Kidney (tissue), 14 donors: ENCODE data around the gene GLS. TPM values are rescaled to one million over a fixed set of nuclear protein-coding genes. Genes with fewer than 3 reads are reported as not detected.
"Not testable (repeated sequence)": the region's sequence is repeated elsewhere in the genome, so short reads cannot be mapped to it uniquely, and the experiment has no call there.

Experiments used
- DNase-seq, 5 donors: peaks; one replicate each; pipeline ENCODE4 v3.0.0-alpha.2; 2013 to 2020
- FAIRE-seq: peaks from 2 replicates; lab custom pipeline; 2012; peaks lifted over from hg19 to GRCh38; lab: Jason Lieb, UNC
- H3K27ac ChIP-seq, 2 donors: one replicate each; pipeline ENCODE4 v1.7.0; 2013; ENCODE audit warnings: low read depth in 2 of 2, low read length in 2 of 2, inconsistent platforms in 1 of 2
- H3K27me3 ChIP-seq: one replicate; pipeline ENCODE4 v1.7.1; 2013; ENCODE audit warnings: low read length, inconsistent platforms; ENCODE audit not compliant: control insufficient read depth, insufficient read depth
- H3K36me3 ChIP-seq, 3 donors: one replicate each; pipeline versions ENCODE4 v1.7.0 to v1.7.1; 2013; ENCODE audit warnings: low read length in 3 of 3, control low read depth in 1 of 3, inconsistent platforms in 1 of 3; ENCODE audit not compliant: insufficient read depth in 3 of 3, control insufficient read depth in 2 of 3
- H3K4me1 ChIP-seq, 3 donors: one replicate each; pipeline versions ENCODE4 v1.7.0 to v1.7.1; 2013; ENCODE audit warnings: low read length in 3 of 3, inconsistent platforms in 1 of 3, low read depth in 1 of 3; ENCODE audit not compliant: control insufficient read depth in 2 of 3, insufficient read depth in 2 of 3
- H3K4me3 ChIP-seq, 3 donors: one replicate each; pipeline versions ENCODE4 v1.7.0 to v1.8.1; 2013; ENCODE audit warnings: low read length in 3 of 3, control low read depth in 1 of 3, inconsistent platforms in 1 of 3
- H3K9ac ChIP-seq, 3 donors: one replicate each; pipeline versions ENCODE4 v1.7.0 to v1.7.1; 2013; ENCODE audit warnings: low read length in 3 of 3, control low read depth in 1 of 3, inconsistent platforms in 1 of 3
- H3K9me3 ChIP-seq, 3 donors: one replicate each; pipeline versions ENCODE4 v1.7.0 to v1.7.1; 2013; ENCODE audit warnings: low read length in 3 of 3, control low read depth in 1 of 3, inconsistent platforms in 1 of 3; ENCODE audit not compliant: control insufficient read depth in 2 of 3, insufficient read depth in 1 of 3
- intact Hi-C: fragments of 100-400 bp; cut with DNase I; formaldehyde crosslinking; loops from one replicate; pipeline ENCODE4 v1.11.1; 2022
- polyA plus RNA-seq: library from polyadenylated mRNA; stranded (reverse); fragments of 350-450 nt; fragmentation: Illumina TruSeq; extraction: RNeasy Lipid Tissue Mini Kit (QIAGEN cat#74804); gene quantifications from one replicate; pipeline ENCODE4 v1.2.3, GENCODE V29; 2014; ENCODE audit warnings: low read depth, low replicate concordance; ENCODE audit not compliant: insufficient read depth
- total RNA-seq: library from RNA; stranded (reverse); fragmentation: NEBNext Ultra II Directional; extraction: Animal tissue kit (Norgen Biotek cat#: 25700); gene quantifications from one replicate; pipeline ENCODE4 v1.2.1, GENCODE V29; 2021
- TF ChIP-seq, protein P1 (sequence below): IDR thresholded peaks from 3 replicates; pipeline ENCODE4 v1.5.1; 2012; ENCODE audit warnings: mild to moderate bottlenecking, moderate library complexity, borderline replicate concordance; ENCODE audit not compliant: insufficient read depth; ENCODE audit errors: extremely low read depth
- donor health status: control.
- donor health status: control.
- donor health status: control.
- donor health status: control.
- donor health status: control.
- donor health status: DM: yes; HTN: yes; CAD: no.
- donor health status: Normal renal cell carcinoma (clear cell type).

GLS gene
- total and polyA plus RNA-seq, 2 donors from 2014 or later: 196 to 230 TPM

DNA sequence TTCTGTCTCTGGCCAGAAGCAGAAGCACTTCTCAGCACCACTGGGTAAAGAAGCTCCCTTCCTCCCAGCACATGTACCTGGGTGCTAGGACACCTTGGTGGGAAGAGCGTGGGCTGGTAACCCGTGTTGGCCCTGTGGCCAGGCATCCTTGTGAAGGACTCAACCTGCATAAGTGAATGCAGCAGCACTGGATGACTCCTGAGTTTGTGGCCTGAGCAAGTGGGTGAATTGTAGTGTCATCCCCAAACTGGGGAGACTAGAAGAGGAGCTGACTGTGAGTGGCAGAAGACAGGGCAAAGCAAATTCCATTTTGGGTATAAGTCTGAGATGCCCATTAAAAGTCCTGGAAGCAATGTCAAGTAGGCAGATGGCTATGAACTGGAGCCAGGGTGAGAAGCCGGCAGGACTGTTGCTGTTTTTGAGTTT lies 70.0 kb downstream of the GLS start:
- TF ChIP-seq, protein P1, sequence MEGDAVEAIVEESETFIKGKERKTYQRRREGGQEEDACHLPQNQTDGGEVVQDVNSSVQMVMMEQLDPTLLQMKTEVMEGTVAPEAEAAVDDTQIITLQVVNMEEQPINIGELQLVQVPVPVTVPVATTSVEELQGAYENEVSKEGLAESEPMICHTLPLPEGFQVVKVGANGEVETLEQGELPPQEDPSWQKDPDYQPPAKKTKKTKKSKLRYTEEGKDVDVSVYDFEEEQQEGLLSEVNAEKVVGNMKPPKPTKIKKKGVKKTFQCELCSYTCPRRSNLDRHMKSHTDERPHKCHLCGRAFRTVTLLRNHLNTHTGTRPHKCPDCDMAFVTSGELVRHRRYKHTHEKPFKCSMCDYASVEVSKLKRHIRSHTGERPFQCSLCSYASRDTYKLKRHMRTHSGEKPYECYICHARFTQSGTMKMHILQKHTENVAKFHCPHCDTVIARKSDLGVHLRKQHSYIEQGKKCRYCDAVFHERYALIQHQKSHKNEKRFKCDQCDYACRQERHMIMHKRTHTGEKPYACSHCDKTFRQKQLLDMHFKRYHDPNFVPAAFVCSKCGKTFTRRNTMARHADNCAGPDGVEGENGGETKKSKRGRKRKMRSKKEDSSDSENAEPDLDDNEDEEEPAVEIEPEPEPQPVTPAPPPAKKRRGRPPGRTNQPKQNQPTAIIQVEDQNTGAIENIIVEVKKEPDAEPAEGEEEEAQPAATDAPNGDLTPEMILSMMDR: no peak
- H3K27ac ChIP-seq: no peak overlapping the region
- H3K4me1 ChIP-seq: peaks cover 5 to 24% (median 11%) of the 10 kb centered on the region in 3 donors
- no peaks in the 10 kb centered on the region for H3K9me3 ChIP-seq
- H3K36me3 ChIP-seq: peaks cover 0 to 5% (median 0%) of the 10 kb centered on the region in 3 donors
- no peak overlapping the region for H3K9ac ChIP-seq
- FAIRE-seq: no peak
- H3K27me3 ChIP-seq: no peaks in the 10 kb centered on the region
- DNase-seq: no peak
- H3K4me3 ChIP-seq: no peak overlapping the region
- intact Hi-C loops: no loop called here

DNA sequence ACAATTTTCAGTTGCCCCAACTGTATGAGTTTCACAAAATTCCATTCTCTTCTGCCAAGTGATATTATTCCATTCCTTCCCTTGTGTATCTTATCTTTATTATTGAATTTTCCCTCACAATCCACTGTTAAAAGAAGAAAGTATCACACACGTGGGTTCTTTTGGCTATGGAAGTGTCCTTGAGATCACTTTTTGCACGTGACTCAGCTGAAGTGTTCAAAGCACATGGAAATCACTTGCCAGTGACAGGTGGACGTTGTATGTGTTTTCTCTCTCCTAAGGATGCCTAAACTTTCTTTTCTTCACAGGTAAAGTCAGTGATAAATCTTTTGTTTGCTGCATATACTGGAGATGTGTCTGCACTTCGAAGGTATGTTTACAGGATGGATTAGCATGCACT lies 72.6 kb downstream of the GLS start:
- H3K9ac ChIP-seq: no peak overlapping the region
- FAIRE-seq (no peak), DNase-seq (no peak)
- TF ChIP-seq, protein P1: no peak
- intact Hi-C loops: no loop called here
- H3K27me3 ChIP-seq: no peaks in the 10 kb centered on the region
- peaks cover under 1 to 5% (median 5%) of the 10 kb centered on the region in 3 donors for H3K4me1 ChIP-seq
- H3K27ac ChIP-seq: no peak overlapping the region
- no peaks in the 10 kb centered on the region for H3K9me3 ChIP-seq
- H3K4me3 ChIP-seq: no peak overlapping the region
- peaks cover 0 to 5% (median 0%) of the 10 kb centered on the region in 3 donors for H3K36me3 ChIP-seq

DNA sequence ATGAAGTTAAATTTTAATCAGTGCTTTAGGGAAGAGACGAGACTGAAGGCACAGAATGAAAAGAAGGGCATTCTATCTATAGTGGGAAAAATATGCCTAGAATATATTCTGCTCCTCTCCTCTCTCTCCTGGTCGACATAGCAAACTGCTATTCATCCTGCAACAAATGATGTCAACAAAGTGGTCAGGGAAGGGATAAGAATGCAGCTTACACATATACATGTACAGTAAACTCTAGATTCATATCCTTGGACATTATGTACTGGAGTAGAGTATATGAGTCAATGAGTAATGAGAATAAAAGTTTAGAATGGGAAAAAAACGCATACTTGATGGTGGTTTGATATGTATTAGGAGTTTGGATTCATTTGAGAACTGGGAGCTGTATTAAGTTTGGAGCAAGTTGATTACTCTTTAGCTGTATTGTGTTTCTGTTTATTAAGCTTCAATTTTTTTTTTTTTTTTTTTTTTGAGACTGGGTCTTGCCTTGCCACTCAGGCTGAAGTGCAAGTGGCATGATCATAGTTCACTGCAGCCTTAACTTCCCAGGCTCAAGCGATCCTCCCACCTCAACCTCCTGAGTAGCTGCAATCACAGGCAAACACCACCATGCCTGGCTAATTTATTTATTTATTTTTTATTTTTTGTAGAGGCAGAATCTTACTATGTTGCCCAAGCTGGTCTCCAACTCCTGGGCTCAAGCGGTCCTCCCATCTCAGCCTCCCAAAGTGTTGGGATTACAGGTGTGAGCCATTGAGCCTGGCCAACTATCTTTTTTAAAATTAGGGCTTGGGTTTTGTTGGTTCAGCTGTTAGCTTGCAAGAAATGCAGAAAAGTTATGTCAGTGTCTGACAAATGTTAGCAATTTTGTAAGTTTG lies 79.5 kb downstream of the GLS start:
- DNase-seq (no peak), FAIRE-seq (no peak)
- Histone ChIP-seq H3K36me3 (peaks cover 0 to 28% (median 9%) of the 10 kb centered on the region in 3 donors), H3K9me3 (no peaks in the 10 kb centered on the region), H3K9ac (no peak overlapping the region), H3K27me3 (no peaks in the 10 kb centered on the region), H3K27ac (no peak overlapping the region), H3K4me1 (no peaks in the 10 kb centered on the region), H3K4me3 (no peak overlapping the region)
- TF ChIP-seq, protein P1: no peak
- intact Hi-C loops: no loop called here

DNA sequence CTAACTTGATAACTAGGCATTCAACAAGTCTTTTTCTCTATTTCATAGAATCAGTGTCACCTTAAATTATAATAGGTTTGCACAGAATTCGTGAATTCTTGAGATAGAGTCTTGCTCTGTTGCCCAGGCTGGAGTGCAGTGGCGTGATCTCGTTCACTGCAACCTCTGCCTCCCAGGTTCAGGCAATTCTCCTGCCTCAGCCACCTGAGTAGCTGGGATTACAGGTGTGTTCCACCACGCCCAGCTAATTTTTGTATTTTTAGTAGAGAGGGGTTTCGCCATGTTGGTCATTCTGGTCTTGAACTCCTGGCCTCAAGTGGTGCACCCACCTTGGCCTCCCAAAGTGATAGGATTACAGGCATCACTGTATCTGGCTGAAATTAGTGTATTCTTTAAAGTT lies 80.5 kb downstream of the GLS start:
- H3K27me3 ChIP-seq, intact Hi-C loops: not testable (repeated sequence)
- H3K36me3 ChIP-seq: peaks cover under 1 to 34% (median 9%) of the 10 kb centered on the region in 3 donors

More for the DNA sequence above, 80.5 kb downstream of the GLS start:
- H3K9me3 ChIP-seq, H3K4me3 ChIP-seq, H3K9ac ChIP-seq, H3K27ac ChIP-seq, H3K4me1 ChIP-seq, DNase-seq, FAIRE-seq: not testable (repeated sequence)
